Femur (tissue), 1 donor: Measurements from ENCODE around the gene NACC2.
A peak's percentile ranks its signal among the peaks of the same experiment; 100 is the strongest.

Experiments
- DNase-seq: peaks from one replicate; pipeline ENCODE4 v3.0.0-alpha.2; 2017

The NACC2 gene

GRCh38 chr9:135990468-135991429 is 104.3 kb downstream of the NACC2 start:
- peak; percentile 77 for DNase-seq

GRCh38 chr9:135989722-135990467 is 105.2 kb downstream of the NACC2 start:
- DNase-seq = no peak

DNA sequence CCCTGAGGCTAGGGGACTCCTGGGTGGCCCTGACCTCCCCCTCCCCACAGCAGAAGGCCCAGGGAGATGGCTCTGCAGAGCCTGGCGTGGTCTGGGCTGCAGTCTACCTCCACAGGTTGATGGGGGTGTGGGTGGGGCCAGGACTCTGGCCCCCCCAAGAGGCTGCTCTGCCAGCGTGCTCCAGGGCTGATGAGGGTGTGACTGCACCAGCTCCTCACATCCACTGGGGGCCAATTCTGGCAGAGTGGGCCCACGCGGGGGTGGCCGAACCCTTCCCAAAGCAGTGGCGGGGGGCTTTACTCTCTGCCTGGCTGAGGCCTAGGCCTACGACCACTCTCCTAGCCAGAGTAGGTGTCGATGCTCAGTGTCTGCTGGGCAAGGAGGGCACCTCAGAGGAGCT is 105.9 kb downstream of the NACC2 start:
- no peak for DNase-seq

- DNase-seq = no peak
Observed at GRCh38 chr9:135988493-135988892, 106.6 kb downstream of the NACC2 start.

DNA sequence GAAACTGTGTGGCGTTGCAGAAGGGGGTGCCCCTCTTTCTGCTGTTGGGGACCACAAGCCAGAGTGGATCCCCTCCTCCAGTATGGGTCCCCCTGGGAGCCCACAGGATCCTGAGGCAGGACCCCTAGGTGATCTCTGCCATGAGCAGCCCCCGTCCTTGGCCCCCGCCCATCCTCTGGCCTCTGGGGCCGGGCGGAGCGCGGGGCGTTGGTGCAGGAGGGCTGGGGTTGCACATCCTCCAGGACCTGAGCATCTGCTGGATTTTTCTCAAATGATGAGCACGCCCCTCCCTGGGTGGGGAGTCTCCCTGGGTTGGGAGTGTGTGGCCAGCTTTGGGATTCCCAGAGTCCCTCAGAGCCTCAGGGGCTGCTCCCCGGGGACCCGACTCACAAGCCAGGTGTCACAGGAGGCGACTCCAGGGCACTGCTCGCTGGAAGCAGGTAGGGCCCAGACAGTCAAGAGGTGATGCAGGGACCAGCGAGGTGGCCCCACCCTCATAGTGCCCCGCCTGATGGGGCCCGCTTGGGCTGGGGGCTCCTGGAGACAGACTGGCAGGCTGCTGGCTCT is 107.2 kb downstream of the NACC2 start:
- DNase-seq = no peak

GRCh38 chr9:135986605-135987004 is 108.5 kb downstream of the NACC2 start:
- no peak for DNase-seq

GRCh38 chr9:135985889-135986288 is 109.2 kb downstream of the NACC2 start:
- DNase-seq = no peak

GRCh38 chr9:135985459-135985774 is 109.7 kb downstream of the NACC2 start:
- DNase-seq = no peak

- DNase-seq = no peak
Observed at GRCh38 chr9:135984072-135984710, 110.9 kb downstream of the NACC2 start.

GRCh38 chr9:135983208-135984071 is 111.6 kb downstream of the NACC2 start:
- DNase-seq = no peak

GRCh38 chr9:135982499-135983207 is 112.4 kb downstream of the NACC2 start:
- DNase-seq = no peak

GRCh38 chr9:135980926-135981630 is 114.0 kb downstream of the NACC2 start:
- no peak for DNase-seq

GRCh38 chr9:135979547-135980166 is 115.4 kb downstream of the NACC2 start:
- no peak for DNase-seq

DNA sequence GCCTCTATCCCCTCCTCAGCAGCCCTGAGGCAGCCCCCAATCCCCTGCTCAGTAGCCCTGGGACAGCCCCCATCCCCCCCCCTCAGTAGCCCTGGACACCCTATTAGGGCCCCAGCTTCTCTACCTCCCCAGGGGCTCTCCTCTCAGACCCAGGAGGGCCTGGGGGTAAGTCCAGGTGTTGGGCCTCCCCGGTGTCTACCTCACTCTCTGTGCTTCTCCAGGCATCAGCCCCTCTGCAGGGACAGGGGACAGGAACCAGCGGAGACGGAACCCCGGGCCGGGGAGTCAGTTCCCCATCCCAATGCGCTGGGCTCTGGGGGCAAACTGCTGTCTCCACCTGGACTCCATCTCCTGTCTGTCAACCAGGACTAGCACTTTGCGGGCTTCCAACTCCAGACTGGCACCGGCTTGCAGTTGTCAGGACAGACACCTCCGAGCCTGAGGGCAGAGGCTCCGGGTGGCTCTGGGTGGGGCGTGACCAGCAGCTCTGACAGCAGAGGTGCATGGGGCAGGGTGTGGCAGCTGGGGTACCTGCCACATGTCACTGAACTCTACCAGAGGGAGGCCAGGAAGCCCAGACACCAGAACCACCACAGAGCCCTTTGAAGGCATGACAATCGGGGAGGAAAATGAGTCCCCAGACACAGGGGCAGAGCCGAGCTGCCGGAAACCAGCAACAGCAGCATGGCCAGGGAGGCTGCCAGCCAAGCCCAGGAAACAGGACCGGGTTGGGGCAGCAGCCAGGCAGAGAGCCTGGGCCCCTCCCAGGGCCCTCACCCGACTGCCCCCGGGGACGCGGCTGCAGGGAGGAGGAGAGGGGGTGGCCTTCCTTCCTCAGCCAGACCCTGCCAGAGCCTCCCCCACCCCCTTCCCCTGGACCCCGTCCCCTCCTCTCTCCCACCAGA is 116.2 kb downstream of the NACC2 start:
- DNase-seq = peak; percentile 73

- DNase-seq = peak; percentile 65
Observed at GRCh38 chr9:135976944-135977343, 118.1 kb downstream of the NACC2 start.

DNA sequence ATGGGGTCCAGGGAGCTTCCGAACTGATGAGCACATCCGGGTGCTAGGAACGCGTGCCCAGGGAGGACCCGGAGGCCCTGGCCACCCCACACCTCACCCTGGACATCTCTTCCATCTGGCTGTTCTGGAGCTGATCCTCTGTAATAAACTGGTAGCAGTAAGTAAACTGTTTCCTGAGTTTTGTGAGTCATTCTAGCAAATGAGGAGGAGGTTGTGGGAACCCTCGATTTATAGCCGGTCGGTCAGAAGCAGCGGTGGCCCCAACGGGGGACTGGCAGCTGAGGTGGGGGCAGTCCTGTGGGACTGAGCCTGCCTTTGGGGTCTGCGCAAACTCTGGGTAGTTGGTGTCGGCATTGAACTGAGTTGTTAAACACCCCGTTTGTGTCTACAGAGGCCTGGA is 118.6 kb downstream of the NACC2 start:
- no peak for DNase-seq

GRCh38 chr9:135975834-135976233 is 119.3 kb downstream of the NACC2 start:
- no peak for DNase-seq

GRCh38 chr9:135974220-135974573 is 120.9 kb downstream of the NACC2 start:
- no peak for DNase-seq
